CD8-positive, alpha-beta memory T cell (primary cell): ENCODE measurements around the gene LRRC8B. TPM values are rescaled to one million over a fixed set of nuclear protein-coding genes. Genes with fewer than 3 reads are reported as not detected.
A peak's percentile ranks its signal among the peaks of the same experiment; 100 is the strongest.

Source experiments
- CTCF ChIA-PET: fragments of 350-600 bp; sonication (Branson Sonifier 250); formaldehyde crosslinking; loops from one replicate; lab custom pipeline; 2021; ENCODE audit warnings: antibody characterized with exemption; lab: Charles Lee
- POLR2A ChIA-PET: fragments of 350-600 bp; sonication (Branson Sonifier 250); formaldehyde crosslinking; loops from one replicate; lab custom pipeline; 2021; ENCODE audit warnings: antibody characterized with exemption; lab: Charles Lee
- DNase-seq, 5 donors: peaks; one replicate each; pipeline versions ENCODE4 v3.0.0 to v3.0.0-alpha.2; 2020 to 2022; ENCODE audit warnings: mixed read lengths in 1 of 5
- H3K27ac ChIP-seq: one replicate; pipeline ENCODE4 v1.7.0; 2013; ENCODE audit warnings: low read depth, mild to moderate bottlenecking, low read length, moderate library complexity
- H3K27me3 ChIP-seq: 2 replicates; pipeline ENCODE4 v1.7.0; 2013; ENCODE audit warnings: low read length, mild to moderate bottlenecking; ENCODE audit not compliant: insufficient read depth, poor library complexity, severe bottlenecking
- H3K36me3 ChIP-seq: 2 replicates; pipeline ENCODE4 v1.7.0; 2013; ENCODE audit warnings: mild to moderate bottlenecking, low read length, moderate library complexity; ENCODE audit not compliant: insufficient read depth
- H3K4me1 ChIP-seq: 2 replicates; pipeline ENCODE4 v1.7.0; 2013; ENCODE audit warnings: mild to moderate bottlenecking, low read length, moderate library complexity; ENCODE audit not compliant: insufficient read depth
- H3K4me3 ChIP-seq: 2 replicates; pipeline ENCODE4 v1.7.0; 2013; ENCODE audit warnings: mild to moderate bottlenecking, low read length
- H3K9me3 ChIP-seq: 2 replicates; pipeline ENCODE4 v1.7.0; 2013; ENCODE audit warnings: mild to moderate bottlenecking, low read length
- H3K27ac Mint-ChIP-seq, 8 donors: one replicate each; pipeline ENCODE4 v1.8.0; 2020 to 2021; ENCODE audit warnings: mixed read lengths in 8 of 8, mild to moderate bottlenecking in 6 of 8, inconsistent platforms in 3 of 8, moderate library complexity in 3 of 8
- H3K27me3 Mint-ChIP-seq, 2 donors: one replicate each; pipeline ENCODE4 v1.8.0; 2020 to 2021; ENCODE audit warnings: mixed read lengths in 2 of 2, mild to moderate bottlenecking in 1 of 2, moderate library complexity in 1 of 2
- H3K36me3 Mint-ChIP-seq, 3 donors: one replicate each; pipeline ENCODE4 v1.8.0; 2020 to 2021; ENCODE audit warnings: mixed read lengths in 3 of 3, inconsistent platforms in 1 of 3, mild to moderate bottlenecking in 1 of 3
- H3K4me1 Mint-ChIP-seq, 3 donors: one replicate each; pipeline ENCODE4 v1.8.0; 2020 to 2021; ENCODE audit warnings: mixed read lengths in 3 of 3, inconsistent platforms in 1 of 3, mild to moderate bottlenecking in 1 of 3
- H3K4me3 Mint-ChIP-seq, 7 donors: one replicate each; pipeline ENCODE4 v1.8.0; 2020 to 2021; ENCODE audit warnings: mixed read lengths in 7 of 7, mild to moderate bottlenecking in 6 of 7, moderate library complexity in 4 of 7, inconsistent platforms in 2 of 7
- H3K9me3 Mint-ChIP-seq, 5 donors: one replicate each; pipeline ENCODE4 v1.8.0; 2020 to 2022; ENCODE audit warnings: mixed read lengths in 5 of 5, mild to moderate bottlenecking in 3 of 5, moderate library complexity in 2 of 5, inconsistent platforms in 1 of 5
- polyA plus RNA-seq: library from polyadenylated mRNA; unstranded; fragments of 300-500 nt; fragmentation: Illumina TruSeq; gene quantifications from one replicate; pipeline ENCODE4 v1.2.3, GENCODE V29; 2021
- total RNA-seq, 2 experiments: library from RNA; stranded (reverse); gene quantifications; one replicate each; pipeline ENCODE4 v1.2.3, GENCODE V29; 2021

LRRC8B gene
- total and polyA plus RNA-seq, 3 experiments from 2014 or later = 16.3 to 39.5 (median 36.9) TPM

GRCh38 chr1:89527256-89527655 lies 2.6 kb downstream of the LRRC8B start:
- Histone ChIP-seq H3K4me3 (no peak overlapping the region), H3K36me3 (no peaks in the 10 kb centered on the region), H3K27me3 (no peaks in the 10 kb centered on the region), H3K4me1 (peaks cover 50% of the 10 kb centered on the region), H3K27ac (no peak overlapping the region), H3K9me3 (no peaks in the 10 kb centered on the region)
- no peak for DNase-seq
- H3K27me3 Mint-ChIP-seq = no peaks in the 10 kb centered on the region
- H3K4me3 Mint-ChIP-seq = no peak overlapping the region
- H3K4me1 Mint-ChIP-seq = peaks cover 29 to 32% (median 31%) of the 10 kb centered on the region in 3 donors
- peaks cover 5 to 21% (median 5%) of the 10 kb centered on the region in 3 donors for H3K36me3 Mint-ChIP-seq
- CTCF ChIA-PET = no interaction called here
- H3K9me3 Mint-ChIP-seq = no peaks in the 10 kb centered on the region
- peak overlapping the region in 1 of 8 donors; percentile 67 for H3K27ac Mint-ChIP-seq
- POLR2A ChIA-PET = no interaction called here

GRCh38 chr1:89527750-89528381 lies 3.2 kb downstream of the LRRC8B start:
- no peak for DNase-seq
- H3K27me3 ChIP-seq = no peaks in the 10 kb centered on the region
- Mint-ChIP-seq H3K9me3 (no peaks in the 10 kb centered on the region), H3K27ac (no peak overlapping the region), H3K36me3 (peaks cover 5 to 21% (median 6%) of the 10 kb centered on the region in 3 donors), H3K27me3 (no peaks in the 10 kb centered on the region), H3K4me1 (peaks cover 31 to 37% (median 36%) of the 10 kb centered on the region in 3 donors), H3K4me3 (no peak overlapping the region)
- H3K36me3 ChIP-seq = no peaks in the 10 kb centered on the region
- POLR2A ChIA-PET = interaction anchor here (0.7 kb wide), 1 partner anchor 27 kb away, joined by 3 read pairs; no protein-coding TSS in a partner anchor
- no peak overlapping the region for H3K27ac ChIP-seq
- CTCF ChIA-PET = no interaction called here
- H3K4me1 ChIP-seq = peaks cover 51% of the 10 kb centered on the region
- no peaks in the 10 kb centered on the region for H3K9me3 ChIP-seq
- no peak overlapping the region for H3K4me3 ChIP-seq

GRCh38 chr1:89528382-89528780 lies 3.8 kb downstream of the LRRC8B start:
- no peak overlapping the region for H3K4me3 ChIP-seq
- CTCF ChIA-PET = no interaction called here

GRCh38 chr1:89529196-89529595 lies 4.6 kb downstream of the LRRC8B start:
- H3K4me1 Mint-ChIP-seq = peaks cover 31 to 38% (median 38%) of the 10 kb centered on the region in 3 donors
- H3K9me3 Mint-ChIP-seq = no peaks in the 10 kb centered on the region

More at GRCh38 chr1:89528382-89528780, 3.8 kb downstream of the LRRC8B start:
- no peaks in the 10 kb centered on the region for H3K27me3 ChIP-seq
- H3K27ac ChIP-seq = no peak overlapping the region
- Mint-ChIP-seq H3K27me3 (no peaks in the 10 kb centered on the region), H3K4me1 (peaks cover 36 to 41% (median 41%) of the 10 kb centered on the region in 3 donors), H3K9me3 (no peaks in the 10 kb centered on the region), H3K36me3 (peaks cover 5 to 21% (median 6%) of the 10 kb centered on the region in 3 donors), H3K4me3 (no peak overlapping the region), H3K27ac (no peak overlapping the region)
- H3K36me3 ChIP-seq = no peaks in the 10 kb centered on the region
- H3K9me3 ChIP-seq = no peaks in the 10 kb centered on the region
- no peak for DNase-seq
- POLR2A ChIA-PET = interaction anchor here (0.7 kb wide), 1 partner anchor 28 kb away, joined by 3 read pairs; no protein-coding TSS in a partner anchor
- peaks cover 54% of the 10 kb centered on the region for H3K4me1 ChIP-seq

GRCh38 chr1:89530444-89531089 lies 5.9 kb downstream of the LRRC8B start:
- H3K27ac Mint-ChIP-seq = no peak overlapping the region
- Histone ChIP-seq H3K9me3 (no peaks in the 10 kb centered on the region), H3K36me3 (no peaks in the 10 kb centered on the region), H3K27ac (no peak overlapping the region), H3K4me1 (peaks cover 44% of the 10 kb centered on the region), H3K4me3 (no peak overlapping the region), H3K27me3 (no peaks in the 10 kb centered on the region)
- H3K4me1 Mint-ChIP-seq = peaks cover 29 to 49% (median 38%) of the 10 kb centered on the region in 3 donors
- ChIA-PET POLR2A (interaction anchor here (0.6 kb wide), 1 partner anchor 570 kb away, joined by 3 read pairs; no protein-coding TSS in a partner anchor), CTCF (no interaction called here)
- no peaks in the 10 kb centered on the region for H3K27me3 Mint-ChIP-seq
- DNase-seq = no peak
- H3K4me3 Mint-ChIP-seq = no peak overlapping the region
- no peaks in the 10 kb centered on the region for H3K9me3 Mint-ChIP-seq
- peaks cover 5 to 11% (median 6%) of the 10 kb centered on the region in 3 donors for H3K36me3 Mint-ChIP-seq

More at GRCh38 chr1:89529196-89529595, 4.6 kb downstream of the LRRC8B start:
- no peak overlapping the region for H3K27ac ChIP-seq
- no peaks in the 10 kb centered on the region for H3K9me3 ChIP-seq
- peaks cover 47% of the 10 kb centered on the region for H3K4me1 ChIP-seq
- peaks cover 5 to 21% (median 6%) of the 10 kb centered on the region in 3 donors for H3K36me3 Mint-ChIP-seq
- H3K27me3 Mint-ChIP-seq = no peaks in the 10 kb centered on the region
- POLR2A ChIA-PET = no interaction called here
- no peak overlapping the region for H3K4me3 Mint-ChIP-seq
- H3K27ac Mint-ChIP-seq = no peak overlapping the region
- no peak for DNase-seq
- CTCF ChIA-PET = no interaction called here
- H3K36me3 ChIP-seq = no peaks in the 10 kb centered on the region
- no peak overlapping the region for H3K4me3 ChIP-seq
- H3K27me3 ChIP-seq = no peaks in the 10 kb centered on the region

GRCh38 chr1:89531480-89532139 lies 7.0 kb downstream of the LRRC8B start:
- ChIA-PET POLR2A (no interaction called here), CTCF (interaction anchor here (1.0 kb wide), 1 partner anchor 15 kb away, joined by 3 read pairs; no protein-coding TSS in a partner anchor)
- Histone ChIP-seq H3K4me1 (peaks cover 34% of the 10 kb centered on the region), H3K36me3 (no peaks in the 10 kb centered on the region), H3K4me3 (no peak overlapping the region), H3K9me3 (no peaks in the 10 kb centered on the region), H3K27me3 (no peaks in the 10 kb centered on the region), H3K27ac (no peak overlapping the region)
- H3K9me3 Mint-ChIP-seq = no peaks in the 10 kb centered on the region
- H3K4me3 Mint-ChIP-seq = peak overlapping the region in 1 of 7 donors; percentile 5
- H3K27ac Mint-ChIP-seq = peak overlapping the region in 2 of 8 donors; percentile 2 to 80
- DNase-seq = no peak
- H3K27me3 Mint-ChIP-seq = no peaks in the 10 kb centered on the region
- peaks cover 27 to 60% (median 46%) of the 10 kb centered on the region in 3 donors for H3K4me1 Mint-ChIP-seq
- H3K36me3 Mint-ChIP-seq = peaks cover 6 to 11% (median 8%) of the 10 kb centered on the region in 3 donors

GRCh38 chr1:89532228-89532627 lies 7.6 kb downstream of the LRRC8B start:
- Mint-ChIP-seq H3K9me3 (no peaks in the 10 kb centered on the region), H3K36me3 (peaks cover 6 to 10% (median 9%) of the 10 kb centered on the region in 3 donors)
- no peak for DNase-seq

More at GRCh38 chr1:89532228-89532627, 7.6 kb downstream of the LRRC8B start:
- H3K4me3 ChIP-seq = no peak overlapping the region
- Mint-ChIP-seq H3K27me3 (no peaks in the 10 kb centered on the region), H3K4me3 (no peak overlapping the region), H3K27ac (no peak overlapping the region), H3K4me1 (peaks cover 28 to 65% (median 52%) of the 10 kb centered on the region in 3 donors)
- H3K36me3 ChIP-seq = no peaks in the 10 kb centered on the region
- H3K27me3 ChIP-seq = no peaks in the 10 kb centered on the region
- ChIA-PET CTCF (no interaction called here), POLR2A (no interaction called here)
- peaks cover 28% of the 10 kb centered on the region for H3K4me1 ChIP-seq
- no peak overlapping the region for H3K27ac ChIP-seq
- no peaks in the 10 kb centered on the region for H3K9me3 ChIP-seq
